AG04450 (cell line): Measurements from ENCODE around the gene CTNNBL1. TPM values are rescaled to one million over a fixed set of nuclear protein-coding genes. Genes with fewer than 3 reads are reported as not detected.

ENCODE experiments used
- CTCF ChIA-PET: fragments of 300-600, 350-600 bp; formaldehyde crosslinking; extraction: SDS; loops from one replicate; lab custom pipeline; 2022; ENCODE audit warnings: antibody characterized with exemption, inconsistent platforms; lab: Charles Lee
- POLR2A ChIA-PET: fragments of 350-600 bp; formaldehyde crosslinking; extraction: SDS; loops from one replicate; lab custom pipeline; 2021; ENCODE audit warnings: antibody characterized with exemption, inconsistent platforms; lab: Yijun Ruan, JAX
- DNase-seq: peaks from one replicate; pipeline ENCODE4 v3.0.0-alpha.2; 2011; ENCODE audit warnings: low read depth, low spot score
- H3K27ac ChIP-seq: one replicate; pipeline ENCODE4 v1.5.1; 2012; ENCODE audit warnings: low read depth, low read length, control low read depth
- H3K27me3 ChIP-seq: one replicate; pipeline ENCODE4 v1.6.0; 2012; ENCODE audit warnings: low read length; ENCODE audit not compliant: control insufficient read depth, insufficient read depth
- H3K4me3 ChIP-seq: 2 replicates; pipeline ENCODE4 v1.5.1; 2011; ENCODE audit warnings: mild to moderate bottlenecking, low read depth, low read length, control low read depth
- H3K9me3 ChIP-seq: 2 replicates; pipeline ENCODE4 v1.5.1; 2012; ENCODE audit warnings: low read length; ENCODE audit not compliant: control insufficient read depth, insufficient read depth
- CTCF ChIP-seq: IDR thresholded peaks from 2 replicates; pipeline ENCODE4 v1.5.1; 2011; ENCODE audit warnings: low read depth, low read length, control low read depth, inconsistent platforms
- polyA plus RNA-seq: library from polyadenylated mRNA; depleted of rRNA; stranded (reverse); fragments of >200 nt; gene quantifications from 2 replicates; pipeline ENCODE4 v1.2.3, GENCODE V29; 2011

CTNNBL1 gene
- polyA plus RNA-seq, 1 experiment: 27.1 TPM

GRCh38 chr20:37706298-37706697 is 12.5 kb downstream of the CTNNBL1 start:
- H3K27me3 ChIP-seq: no peaks in the 10 kb centered on the region
- H3K27ac ChIP-seq: no peak overlapping the region
- TF ChIP-seq CTCF: no peak
- CTCF ChIA-PET: no interaction called here
- POLR2A ChIA-PET: no interaction called here
- no peaks in the 10 kb centered on the region for H3K9me3 ChIP-seq
- no peak for DNase-seq
- no peak overlapping the region for H3K4me3 ChIP-seq

GRCh38 chr20:37711001-37711400 is 17.2 kb downstream of the CTNNBL1 start:
- DNase-seq: no peak
- POLR2A ChIA-PET: no interaction called here

GRCh38 chr20:37711994-37712964 is 18.4 kb downstream of the CTNNBL1 start:
- no peak for TF ChIP-seq CTCF
- CTCF ChIA-PET: interaction anchor here (1.0 kb wide), 1 partner anchor 41 kb away, joined by 4 read pairs; no protein-coding TSS in a partner anchor
- H3K27me3 ChIP-seq: no peaks in the 10 kb centered on the region
- no peak overlapping the region for H3K4me3 ChIP-seq
- H3K9me3 ChIP-seq: no peaks in the 10 kb centered on the region
- no peak overlapping the region for H3K27ac ChIP-seq
- DNase-seq: no peak
- POLR2A ChIA-PET: no interaction called here

More at GRCh38 chr20:37711001-37711400, 17.2 kb downstream of the CTNNBL1 start:
- H3K9me3 ChIP-seq: no peaks in the 10 kb centered on the region
- no peak overlapping the region for H3K27ac ChIP-seq
- H3K4me3 ChIP-seq: no peak overlapping the region
- CTCF ChIA-PET: interaction anchor here (1.0 kb wide), 1 partner anchor 42 kb away, joined by 4 read pairs; no protein-coding TSS in a partner anchor
- H3K27me3 ChIP-seq: no peaks in the 10 kb centered on the region
- TF ChIP-seq CTCF: no peak

GRCh38 chr20:37713396-37713795 is 19.6 kb downstream of the CTNNBL1 start:
- no peak for DNase-seq
- no peaks in the 10 kb centered on the region for H3K27me3 ChIP-seq
- no peak overlapping the region for H3K4me3 ChIP-seq
- POLR2A ChIA-PET: no interaction called here
- H3K9me3 ChIP-seq: no peaks in the 10 kb centered on the region
- CTCF ChIA-PET: no interaction called here
- no peak overlapping the region for H3K27ac ChIP-seq
- no peak for TF ChIP-seq CTCF
